Activated CD8-positive, alpha-beta memory T cell treated with anti-CD3 and anti-CD28 coated beads, Interleukin-2, amount 10 ng/mL, durations not matched to agents 7 days and 5 days (primary cell): ENCODE data around the gene TNS4. TPM values are rescaled to one million over a fixed set of nuclear protein-coding genes. Genes with fewer than 3 reads are reported as not detected.
A peak's percentile ranks its signal among the peaks of the same experiment; 100 is the strongest.

Experiments
- ATAC-seq: fragments of 150-1000 bp; cut with Tn5 transposase; one replicate; pipeline ENCODE4 v1.10.0; 2021; ENCODE audit warnings: moderate library complexity
- CTCF ChIA-PET: fragments of 350-600 bp; sonication (Branson Sonifier 250); formaldehyde crosslinking; loops from one replicate; lab custom pipeline; 2021; ENCODE audit warnings: antibody characterized with exemption; lab: Charles Lee
- DNase-seq: peaks from one replicate; pipeline ENCODE4 v3.0.0-alpha.2; 2020
- H3K27ac Mint-ChIP-seq: one replicate; pipeline ENCODE4 v1.8.0; 2021; ENCODE audit warnings: mild to moderate bottlenecking, mixed read lengths
- H3K27me3 Mint-ChIP-seq: one replicate; pipeline ENCODE4 v1.8.0; 2021; ENCODE audit warnings: mixed read lengths
- H3K36me3 Mint-ChIP-seq: one replicate; pipeline ENCODE4 v1.8.0; 2021; ENCODE audit warnings: mild to moderate bottlenecking, mixed read lengths
- H3K4me1 Mint-ChIP-seq: one replicate; pipeline ENCODE4 v1.8.0; 2021; ENCODE audit warnings: mixed read lengths
- H3K4me3 Mint-ChIP-seq: one replicate; pipeline ENCODE4 v1.8.0; 2021; ENCODE audit warnings: mild to moderate bottlenecking, moderate library complexity, mixed read lengths
- H3K9me3 Mint-ChIP-seq: one replicate; pipeline ENCODE4 v1.8.0; 2022; ENCODE audit warnings: low read depth, mixed read lengths
- total RNA-seq, 2 experiments: library from RNA; stranded (reverse); gene quantifications; one replicate each; pipeline ENCODE4 v1.2.3, GENCODE V29; 2021

The TNS4 gene
- total RNA-seq, 2 experiments from 2014 or later, result 4.2 to 5.8 TPM

- Mint-ChIP-seq H3K4me3 (peak overlapping the region; percentile 49), H3K36me3 (peaks cover 4% of the 10 kb centered on the region), H3K9me3 (no peaks in the 10 kb centered on the region), H3K4me1 (peaks cover 53% of the 10 kb centered on the region), H3K27me3 (no peaks in the 10 kb centered on the region), H3K27ac (peak overlapping the region; percentile 94)
- CTCF ChIA-PET, result interaction anchor here (1.5 to 6.9 kb wide), 4 partner anchors 22 to 80 kb away, joined by 4 to 92 read pairs (median 10); partner anchors contain the start of gene TOP2A
- ATAC-seq, result peak; percentile 89
- peak; percentile 91 for DNase-seq
These were observed 20.9 kb downstream of the TNS4 start for GRCh38 chr17:40480501-40481003.

DNA sequence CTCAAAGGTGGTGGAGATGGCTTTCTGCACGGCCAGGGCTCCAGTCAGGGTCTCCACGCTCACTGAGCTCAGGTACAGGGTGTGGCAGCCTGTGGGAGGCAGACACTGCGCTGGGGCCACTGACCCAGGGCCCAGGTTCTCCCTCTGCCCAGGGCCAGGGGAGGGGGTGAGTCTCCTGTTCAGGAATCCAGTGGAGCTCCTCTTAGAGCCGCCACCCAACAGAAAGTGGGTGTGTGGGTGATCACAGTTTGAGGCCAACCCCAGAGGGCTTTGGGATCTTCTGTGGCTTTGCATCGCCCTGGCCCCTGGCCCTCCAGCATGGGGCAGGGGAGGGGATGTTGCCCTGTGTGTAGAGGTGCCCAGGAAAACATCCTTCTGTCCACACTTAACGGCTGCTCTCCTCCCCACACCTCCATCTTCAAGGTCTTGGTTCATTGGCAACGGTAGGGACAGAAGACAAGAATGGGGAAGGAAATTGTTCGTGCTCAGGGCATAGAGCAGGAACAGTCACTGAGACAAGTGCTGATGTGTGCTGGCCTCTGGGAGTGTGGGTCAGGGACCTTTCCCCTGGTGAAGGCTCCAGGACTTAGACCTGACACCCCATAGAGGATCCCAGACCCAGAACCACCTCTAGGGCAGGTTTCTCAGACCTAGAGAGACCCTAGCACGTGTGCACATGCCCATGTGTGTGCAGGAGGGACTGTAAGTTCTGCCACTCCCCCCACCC is 21.5 kb downstream of the TNS4 start:
- CTCF ChIA-PET, result interaction anchor here (0.5 to 6.9 kb wide), 7 partner anchors 22 to 404 kb away, joined by 3 to 92 read pairs (median 6); partner anchors contain the start of gene TOP2A
- no peaks in the 10 kb centered on the region for H3K27me3 Mint-ChIP-seq

DNA sequence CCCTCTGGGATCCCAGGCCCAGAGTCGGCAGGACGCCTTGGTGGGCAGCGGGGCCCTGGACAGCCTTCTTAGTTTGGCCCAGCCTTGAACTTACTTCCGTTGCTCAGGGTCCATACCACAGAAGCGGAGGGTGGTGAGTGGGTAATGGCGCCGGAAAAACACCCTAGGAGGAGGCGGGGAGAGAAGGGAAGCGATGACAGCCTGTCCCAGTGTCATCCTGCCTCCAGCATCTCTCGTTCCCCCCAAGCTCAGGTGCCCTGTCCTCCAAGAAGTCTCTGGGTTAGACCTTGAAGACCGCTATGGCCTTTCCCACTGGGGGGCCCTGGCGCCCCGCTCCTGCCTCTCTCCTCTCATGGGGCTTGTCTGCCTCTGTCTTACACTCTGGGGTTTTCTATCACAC is 22.9 kb downstream of the TNS4 start:
- H3K9me3 Mint-ChIP-seq, result no peaks in the 10 kb centered on the region
- peaks cover 4% of the 10 kb centered on the region for H3K36me3 Mint-ChIP-seq
- H3K27ac Mint-ChIP-seq, result no peak overlapping the region
- H3K4me1 Mint-ChIP-seq, result peaks cover 45% of the 10 kb centered on the region
- ATAC-seq, result no peak
- no peaks in the 10 kb centered on the region for H3K27me3 Mint-ChIP-seq
- no peak for DNase-seq
- H3K4me3 Mint-ChIP-seq, result no peak overlapping the region
- CTCF ChIA-PET, result interaction anchor here (2.1 to 6.9 kb wide), 3 partner anchors 14 to 82 kb away, joined by 5 to 92 read pairs (median 7); no protein-coding TSS in a partner anchor

More for the DNA sequence above, 21.5 kb downstream of the TNS4 start:
- Mint-ChIP-seq H3K4me3 (peak overlapping the region; percentile 49), H3K27ac (peak overlapping the region; percentile 94), H3K4me1 (peaks cover 53% of the 10 kb centered on the region), H3K9me3 (no peaks in the 10 kb centered on the region), H3K36me3 (peaks cover 4% of the 10 kb centered on the region)
- no peak for DNase-seq
- no peak for ATAC-seq

GRCh38 chr17:40477796-40478195 is 23.6 kb downstream of the TNS4 start:
- no peaks in the 10 kb centered on the region for H3K9me3 Mint-ChIP-seq
- ATAC-seq, result no peak
- no peak for DNase-seq
- H3K4me1 Mint-ChIP-seq, result peaks cover 44% of the 10 kb centered on the region
- no peak overlapping the region for H3K27ac Mint-ChIP-seq
- no peaks in the 10 kb centered on the region for H3K27me3 Mint-ChIP-seq
- H3K4me3 Mint-ChIP-seq, result no peak overlapping the region
- H3K36me3 Mint-ChIP-seq, result peaks cover 4% of the 10 kb centered on the region
- CTCF ChIA-PET, result interaction anchor here (1.4 to 6.9 kb wide), 4 partner anchors 13 to 96 kb away, joined by 4 to 92 read pairs (median 6); no protein-coding TSS in a partner anchor

DNA sequence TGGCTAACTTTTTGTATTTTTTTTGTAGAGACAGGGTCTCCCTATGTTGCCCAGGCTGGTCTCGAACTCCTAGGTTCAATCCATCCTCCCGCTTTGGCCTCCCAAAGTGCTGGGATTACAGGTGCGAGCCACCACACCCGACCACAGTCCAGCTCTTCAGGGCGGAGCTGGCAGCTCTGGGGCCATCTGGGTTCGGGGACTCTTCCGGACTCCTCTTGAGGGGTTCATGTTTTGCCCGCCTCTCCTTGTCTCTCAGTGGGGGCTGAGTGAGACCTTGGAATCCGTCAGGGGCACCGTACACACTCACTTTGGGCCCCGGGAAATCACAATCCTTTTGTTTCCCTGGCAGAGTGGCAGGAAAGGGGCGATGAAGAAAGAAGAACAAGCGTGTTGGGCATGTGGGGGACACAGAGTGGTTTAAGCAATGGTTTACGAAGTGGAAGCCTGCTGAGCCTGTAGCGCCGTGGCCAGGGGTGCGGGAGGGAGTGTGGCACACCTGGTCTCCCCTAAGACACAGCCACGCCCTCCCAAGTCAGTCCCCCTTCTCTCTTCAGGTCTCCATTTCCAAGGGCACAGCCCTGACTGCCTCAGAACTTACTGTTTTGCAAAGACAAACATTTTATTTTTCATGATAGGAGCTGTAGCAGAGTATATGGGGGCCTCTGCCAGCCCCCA is 26.1 kb downstream of the TNS4 start:
- Mint-ChIP-seq H3K27ac (no peak overlapping the region), H3K9me3 (no peaks in the 10 kb centered on the region), H3K4me1 (peaks cover 21% of the 10 kb centered on the region), H3K36me3 (peaks cover 4% of the 10 kb centered on the region), H3K27me3 (peaks cover under 1% of the 10 kb centered on the region), H3K4me3 (no peak overlapping the region)
- ATAC-seq (no peak), DNase-seq (no peak)
- CTCF ChIA-PET, result interaction anchor here (0.6 to 6.9 kb wide), 29 partner anchors 8 to 343 kb away, joined by 3 to 92 read pairs (median 4); partner anchors contain the start of gene TOP2A

- DNase-seq, result no peak
- CTCF ChIA-PET, result interaction anchor here (0.6 to 2.1 kb wide), 4 partner anchors 21 to 85 kb away, joined by 3 to 18 read pairs (median 4); no protein-coding TSS in a partner anchor
- H3K27ac Mint-ChIP-seq, result no peak overlapping the region
These were observed 26.9 kb downstream of the TNS4 start for GRCh38 chr17:40474419-40475002.

GRCh38 chr17:40473573-40474365 is 27.7 kb downstream of the TNS4 start:
- Mint-ChIP-seq H3K4me3 (no peak overlapping the region), H3K27me3 (peaks cover 14% of the 10 kb centered on the region), H3K27ac (no peak overlapping the region), H3K9me3 (no peaks in the 10 kb centered on the region), H3K36me3 (peaks cover 3% of the 10 kb centered on the region), H3K4me1 (peaks cover 5% of the 10 kb centered on the region)
- ATAC-seq (no peak), DNase-seq (no peak)
- CTCF ChIA-PET, result no interaction called here

More at GRCh38 chr17:40474419-40475002, 26.9 kb downstream of the TNS4 start:
- Mint-ChIP-seq H3K36me3 (peaks cover 4% of the 10 kb centered on the region), H3K4me3 (no peak overlapping the region), H3K9me3 (no peaks in the 10 kb centered on the region), H3K4me1 (peaks cover 13% of the 10 kb centered on the region), H3K27me3 (peaks cover 9% of the 10 kb centered on the region)
- ATAC-seq, result no peak

- Mint-ChIP-seq H3K4me1 (peaks cover 4% of the 10 kb centered on the region), H3K27ac (no peak overlapping the region), H3K4me3 (no peak overlapping the region), H3K27me3 (peaks cover 14% of the 10 kb centered on the region), H3K36me3 (peaks cover 1% of the 10 kb centered on the region), H3K9me3 (no peaks in the 10 kb centered on the region)
- DNase-seq, result no peak
- no peak for ATAC-seq
- CTCF ChIA-PET, result interaction anchor here (2.1 kb wide), 1 partner anchor 60 kb away, joined by 7 read pairs; no protein-coding TSS in a partner anchor
These were observed 28.5 kb downstream of the TNS4 start for GRCh38 chr17:40472733-40473452.

GRCh38 chr17:40471846-40472732 is 29.3 kb downstream of the TNS4 start:
- ATAC-seq, result no peak

GRCh38 chr17:40470932-40471828 is 30.2 kb downstream of the TNS4 start:
- H3K4me1 Mint-ChIP-seq, result no peaks in the 10 kb centered on the region
- peaks cover 19% of the 10 kb centered on the region for H3K27me3 Mint-ChIP-seq
- no peak overlapping the region for H3K27ac Mint-ChIP-seq
- H3K4me3 Mint-ChIP-seq, result no peak overlapping the region
- H3K36me3 Mint-ChIP-seq, result peaks cover under 1% of the 10 kb centered on the region
- ATAC-seq (no peak), DNase-seq (no peak)
- H3K9me3 Mint-ChIP-seq, result no peaks in the 10 kb centered on the region
- CTCF ChIA-PET, result interaction anchor here (0.9 to 2.1 kb wide), 4 partner anchors 15 to 113 kb away, joined by 3 to 7 read pairs (median 4); no protein-coding TSS in a partner anchor

More at GRCh38 chr17:40471846-40472732, 29.3 kb downstream of the TNS4 start:
- Mint-ChIP-seq H3K4me1 (peaks cover 4% of the 10 kb centered on the region), H3K4me3 (no peak overlapping the region), H3K27ac (no peak overlapping the region), H3K27me3 (peaks cover 19% of the 10 kb centered on the region), H3K36me3 (peaks cover 1% of the 10 kb centered on the region), H3K9me3 (no peaks in the 10 kb centered on the region)
- CTCF ChIA-PET, result interaction anchor here (0.9 to 2.1 kb wide), 2 partner anchors 61 to 114 kb away, joined by 3 to 7 read pairs; no protein-coding TSS in a partner anchor
- DNase-seq, result no peak
